ENCODE results near the gene RDH5. TPM values are rescaled to one million over a fixed set of nuclear protein-coding genes. Genes with fewer than 3 reads are reported as not detected.

RDH5 gene
- total RNA-seq, 1 experiment from 2014 or later = 6.2 TPM

DNA sequence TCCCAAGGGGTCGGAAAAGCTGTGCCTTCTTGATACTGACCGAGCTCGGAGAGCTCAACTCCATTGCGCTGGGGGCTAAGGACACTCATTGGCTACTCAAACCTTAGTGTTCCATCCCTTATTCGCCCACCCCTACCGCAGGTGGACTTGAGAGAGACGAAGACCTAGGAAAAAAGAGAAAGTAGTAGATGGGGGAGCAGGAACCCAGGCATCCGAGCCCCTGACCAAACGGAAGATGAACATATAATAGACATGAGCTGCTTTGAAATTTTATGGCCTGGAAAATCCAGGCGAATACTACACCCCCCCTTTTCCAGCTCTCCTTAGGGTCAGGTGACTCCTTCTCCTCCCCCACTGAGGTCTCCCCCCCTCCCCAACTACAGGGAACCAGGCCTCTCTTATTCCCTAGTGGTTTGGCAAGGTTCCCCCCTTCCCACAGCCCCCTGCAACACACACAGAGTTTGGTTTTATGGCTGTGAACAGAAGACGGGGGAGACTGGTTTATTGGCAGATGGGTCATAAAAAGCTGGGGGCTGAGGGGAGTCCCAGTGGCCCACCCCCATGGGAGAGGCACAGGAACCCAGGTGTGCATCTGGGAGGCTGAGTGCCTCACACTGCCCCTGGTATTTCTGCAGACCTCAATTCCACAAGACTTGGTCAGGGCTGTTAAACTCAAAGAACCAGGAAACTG lies 24.3 kb downstream of the RDH5 start (continued):
- TF ChIP-seq POLR2A (IDR thresholded peaks at IDR 0.05; ENCODE audit: borderline replicate concordance, extremely low read depth, insufficient read depth, insufficient read length) (no peak), ELF1 (IDR thresholded peaks at IDR 0.05; ENCODE audit: borderline replicate concordance, low read depth) (no peak), EZH2phosphoT487 (IDR thresholded peaks at IDR 0.05; ENCODE audit: borderline replicate concordance) (no peak), SIN3A (IDR thresholded peaks at IDR 0.05; ENCODE audit: low read depth) (no peak)

DNA sequence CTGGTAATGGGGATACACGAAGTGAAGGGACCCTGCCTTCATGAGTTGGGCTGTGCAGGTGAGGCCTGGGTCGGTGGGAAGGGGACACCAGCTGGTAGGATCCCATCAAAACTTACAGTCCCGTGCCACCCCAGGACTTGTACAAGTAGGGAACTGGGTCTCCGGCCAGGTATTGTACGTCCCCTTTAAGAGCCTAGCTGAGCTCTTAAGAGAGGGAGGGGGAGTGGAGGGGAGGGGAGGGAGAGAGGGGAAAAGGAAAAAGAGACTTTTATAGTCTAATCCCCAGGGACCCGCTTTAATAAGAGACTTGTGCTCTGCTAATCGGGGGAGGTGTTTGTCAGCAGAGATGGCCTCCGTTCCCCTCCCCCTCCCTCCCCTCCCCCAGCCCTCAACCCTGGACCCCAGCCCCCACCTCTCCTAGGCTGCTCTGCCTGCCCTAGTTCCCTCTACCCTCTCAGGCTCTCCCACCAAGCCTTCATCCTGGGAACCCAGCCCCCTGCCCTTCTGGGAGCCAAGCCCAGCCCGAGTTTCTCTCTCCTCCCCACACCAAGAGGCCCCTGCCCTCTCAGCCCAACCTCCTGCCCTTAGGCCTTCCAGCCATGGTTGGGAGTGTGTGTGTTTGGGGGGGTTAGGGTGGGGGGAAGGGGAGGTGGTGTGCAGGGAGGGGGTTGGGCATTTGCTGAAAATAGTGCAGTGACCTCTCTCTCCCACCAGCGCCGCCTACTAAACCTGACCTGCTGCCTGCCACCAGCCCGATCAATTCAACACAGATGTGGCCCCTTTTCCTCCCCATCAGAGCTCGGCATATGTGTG lies 25.4 kb downstream of the RDH5 start:
- no peak overlapping the region for H3K9ac ChIP-seq (ENCODE audit: low read length)
- H3K9me2 ChIP-seq (ENCODE audit: insufficient read depth) = no peaks in the 10 kb centered on the region
- no peaks in the 10 kb centered on the region for H3K9me3 ChIP-seq (ENCODE audit: control insufficient read depth in 1 of 2, insufficient read depth in 1 of 2, low read depth in 1 of 2, low read length in 2 of 2)
- no TSS peak for BruUV-seq (replicated peaks)
- peaks cover 7 to 27% of the 10 kb centered on the region in 2 experiments for H3K4me1 ChIP-seq (ENCODE audit: control insufficient read depth in 1 of 2, insufficient read depth in 2 of 2, low read length in 2 of 2)
- CTCF ChIA-PET = no interaction called here
- H3K79me2 ChIP-seq (ENCODE audit: insufficient read depth, low read length) = peaks cover 3% of the 10 kb centered on the region; the same call in 1 of the 2 replicates
- no peak overlapping the region for H2AFZ ChIP-seq (ENCODE audit: low read depth, low read length, poor library complexity, severe bottlenecking)
- H3K4me3 ChIP-seq (replicated peaks in 1 of 2; ENCODE audit: low read depth in 1 of 2, low read length in 2 of 2) = no peak overlapping the region
- no peaks in the 10 kb centered on the region for H4K20me1 ChIP-seq (ENCODE audit: insufficient read depth)
- DNase-seq (ENCODE audit: low read depth, low spot score) = no peak
- RAD21 ChIA-PET (ENCODE audit: low non-redundant PET in 1 of 2, low total read pairs in 2 of 2, uncharacterized antibody in 2 of 2, unreplicated experiment in 2 of 2) = no interaction called here
- H3K36me3 ChIP-seq (ENCODE audit: control insufficient read depth in 1 of 2, insufficient read depth in 2 of 2, low read length in 2 of 2) = no peaks in the 10 kb centered on the region
- H3K27ac ChIP-seq (ENCODE audit: low read depth, low read length) = no peak overlapping the region
- no peak overlapping the region for H3K4me2 ChIP-seq (ENCODE audit: low read length)
- POLR2A ChIA-PET = interaction anchor here (1.3 kb wide), 1 partner anchor 84 kb away, joined by 4 read pairs; the partner anchor contains the start of gene DNAJC14
- H3K27me3 ChIP-seq (ENCODE audit: insufficient read depth, low read length) = no peaks in the 10 kb centered on the region
- TF ChIP-seq RAD21 (IDR thresholded peaks at IDR 0.05; ENCODE audit: low read depth) (no peak), SRF (IDR thresholded peaks at IDR 0.05; ENCODE audit: low read depth) (no peak), EZH2phosphoT487 (IDR thresholded peaks at IDR 0.05; ENCODE audit: borderline replicate concordance) (no peak), SIN3A (IDR thresholded peaks at IDR 0.05; ENCODE audit: low read depth) (no peak), YY1 (IDR thresholded peaks at IDR 0.05; ENCODE audit: extremely low read depth, insufficient replicate concordance, low read depth, low read length) (no peak), CEBPB (IDR thresholded peaks at IDR 0.05; ENCODE audit: low read depth) (no peak), JUND (IDR thresholded peaks at IDR 0.05) (no peak), ELF1 (IDR thresholded peaks at IDR 0.05; ENCODE audit: borderline replicate concordance, low read depth) (no peak), FOSL1 (IDR thresholded peaks at IDR 0.05; ENCODE audit: low read depth) (no peak)
- TF ChIP-seq, protein P1, sequence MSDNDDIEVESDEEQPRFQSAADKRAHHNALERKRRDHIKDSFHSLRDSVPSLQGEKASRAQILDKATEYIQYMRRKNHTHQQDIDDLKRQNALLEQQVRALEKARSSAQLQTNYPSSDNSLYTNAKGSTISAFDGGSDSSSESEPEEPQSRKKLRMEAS (IDR thresholded peaks at IDR 0.05) = no peak
- TF ChIP-seq, protein P2, sequence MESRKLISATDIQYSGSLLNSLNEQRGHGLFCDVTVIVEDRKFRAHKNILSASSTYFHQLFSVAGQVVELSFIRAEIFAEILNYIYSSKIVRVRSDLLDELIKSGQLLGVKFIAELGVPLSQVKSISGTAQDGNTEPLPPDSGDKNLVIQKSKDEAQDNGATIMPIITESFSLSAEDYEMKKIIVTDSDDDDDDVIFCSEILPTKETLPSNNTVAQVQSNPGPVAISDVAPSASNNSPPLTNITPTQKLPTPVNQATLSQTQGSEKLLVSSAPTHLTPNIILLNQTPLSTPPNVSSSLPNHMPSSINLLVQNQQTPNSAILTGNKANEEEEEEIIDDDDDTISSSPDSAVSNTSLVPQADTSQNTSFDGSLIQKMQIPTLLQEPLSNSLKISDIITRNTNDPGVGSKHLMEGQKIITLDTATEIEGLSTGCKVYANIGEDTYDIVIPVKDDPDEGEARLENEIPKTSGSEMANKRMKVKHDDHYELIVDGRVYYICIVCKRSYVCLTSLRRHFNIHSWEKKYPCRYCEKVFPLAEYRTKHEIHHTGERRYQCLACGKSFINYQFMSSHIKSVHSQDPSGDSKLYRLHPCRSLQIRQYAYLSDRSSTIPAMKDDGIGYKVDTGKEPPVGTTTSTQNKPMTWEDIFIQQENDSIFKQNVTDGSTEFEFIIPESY (IDR thresholded peaks at IDR 0.05; ENCODE audit: extremely low read depth, insufficient replicate concordance, low read length) = no peak
- TF ChIP-seq, protein P3, sequence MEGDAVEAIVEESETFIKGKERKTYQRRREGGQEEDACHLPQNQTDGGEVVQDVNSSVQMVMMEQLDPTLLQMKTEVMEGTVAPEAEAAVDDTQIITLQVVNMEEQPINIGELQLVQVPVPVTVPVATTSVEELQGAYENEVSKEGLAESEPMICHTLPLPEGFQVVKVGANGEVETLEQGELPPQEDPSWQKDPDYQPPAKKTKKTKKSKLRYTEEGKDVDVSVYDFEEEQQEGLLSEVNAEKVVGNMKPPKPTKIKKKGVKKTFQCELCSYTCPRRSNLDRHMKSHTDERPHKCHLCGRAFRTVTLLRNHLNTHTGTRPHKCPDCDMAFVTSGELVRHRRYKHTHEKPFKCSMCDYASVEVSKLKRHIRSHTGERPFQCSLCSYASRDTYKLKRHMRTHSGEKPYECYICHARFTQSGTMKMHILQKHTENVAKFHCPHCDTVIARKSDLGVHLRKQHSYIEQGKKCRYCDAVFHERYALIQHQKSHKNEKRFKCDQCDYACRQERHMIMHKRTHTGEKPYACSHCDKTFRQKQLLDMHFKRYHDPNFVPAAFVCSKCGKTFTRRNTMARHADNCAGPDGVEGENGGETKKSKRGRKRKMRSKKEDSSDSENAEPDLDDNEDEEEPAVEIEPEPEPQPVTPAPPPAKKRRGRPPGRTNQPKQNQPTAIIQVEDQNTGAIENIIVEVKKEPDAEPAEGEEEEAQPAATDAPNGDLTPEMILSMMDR (IDR thresholded peaks at IDR 0.05 in 2 of 3, conservative IDR thresholded peaks at IDR 0.05 in 1 of 3; ENCODE audit: borderline replicate concordance in 1 of 3, insufficient read depth in 1 of 3, low read depth in 2 of 3, low read length in 2 of 3) = no peak
- no peak for ATAC-seq
- intact Hi-C loops (cut with micrococcal nuclease) = no loop called here
